ENCODE results near the gene ENPP5.

The ENPP5 gene

GRCh38 chr6:46191961-46192360 is 21.2 kb upstream of the ENPP5 start:
- CTCF ChIA-PET, result interaction anchor here (2.0 kb wide), 1 partner anchor 28 kb away, joined by 6 read pairs; no protein-coding TSS in a partner anchor

GRCh38 chr6:46190889-46191288 is 20.1 kb upstream of the ENPP5 start:
- H3K9me3 ChIP-seq (ENCODE audit: control insufficient read depth, insufficient read depth, low read depth, low read length), result no peaks in the 10 kb centered on the region
- peaks cover 21% of the 10 kb centered on the region for H3K4me1 ChIP-seq (ENCODE audit: control insufficient read depth, insufficient read depth, low read length)
- H3K36me3 ChIP-seq (ENCODE audit: control insufficient read depth in 2 of 2, insufficient read depth in 1 of 2, low read length in 2 of 2), result no peaks in the 10 kb centered on the region
- ChIA-PET CTCF (no interaction called here), POLR2A (no interaction called here)
- no peak overlapping the region for H3K27ac ChIP-seq (ENCODE audit: extremely low read depth, low read depth, low read length)
- TF ChIP-seq, protein P1, sequence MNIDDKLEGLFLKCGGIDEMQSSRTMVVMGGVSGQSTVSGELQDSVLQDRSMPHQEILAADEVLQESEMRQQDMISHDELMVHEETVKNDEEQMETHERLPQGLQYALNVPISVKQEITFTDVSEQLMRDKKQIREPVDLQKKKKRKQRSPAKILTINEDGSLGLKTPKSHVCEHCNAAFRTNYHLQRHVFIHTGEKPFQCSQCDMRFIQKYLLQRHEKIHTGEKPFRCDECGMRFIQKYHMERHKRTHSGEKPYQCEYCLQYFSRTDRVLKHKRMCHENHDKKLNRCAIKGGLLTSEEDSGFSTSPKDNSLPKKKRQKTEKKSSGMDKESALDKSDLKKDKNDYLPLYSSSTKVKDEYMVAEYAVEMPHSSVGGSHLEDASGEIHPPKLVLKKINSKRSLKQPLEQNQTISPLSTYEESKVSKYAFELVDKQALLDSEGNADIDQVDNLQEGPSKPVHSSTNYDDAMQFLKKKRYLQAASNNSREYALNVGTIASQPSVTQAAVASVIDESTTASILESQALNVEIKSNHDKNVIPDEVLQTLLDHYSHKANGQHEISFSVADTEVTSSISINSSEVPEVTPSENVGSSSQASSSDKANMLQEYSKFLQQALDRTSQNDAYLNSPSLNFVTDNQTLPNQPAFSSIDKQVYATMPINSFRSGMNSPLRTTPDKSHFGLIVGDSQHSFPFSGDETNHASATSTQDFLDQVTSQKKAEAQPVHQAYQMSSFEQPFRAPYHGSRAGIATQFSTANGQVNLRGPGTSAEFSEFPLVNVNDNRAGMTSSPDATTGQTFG (tag by site-specific recombination; IDR thresholded peaks at IDR 0.05; ENCODE audit: borderline replicate concordance), result no peak
- no peak for TF ChIP-seq ZNF792 (tag by site-specific recombination; IDR thresholded peaks at IDR 0.05)
- TF ChIP-seq ZNF202 (tag by site-specific recombination; IDR thresholded peaks at IDR 0.05; ENCODE audit: borderline replicate concordance), result no peak
- TF ChIP-seq ZNF658 (tag by site-specific recombination; IDR thresholded peaks at IDR 0.05), result no peak
- no peak for TF ChIP-seq YY2 (tag by site-specific recombination; IDR thresholded peaks at IDR 0.05)
- TF ChIP-seq GLI2 (tag by site-specific recombination; IDR thresholded peaks at IDR 0.05; ENCODE audit: borderline replicate concordance, low read depth), result no peak
- no peak for TF ChIP-seq ZNF391 (tag by site-specific recombination; IDR thresholded peaks at IDR 0.05; ENCODE audit: borderline replicate concordance, low read depth)
- TF ChIP-seq ZFP41 (tag by site-specific recombination; IDR thresholded peaks at IDR 0.05; ENCODE audit: borderline replicate concordance), result no peak
- TF ChIP-seq, protein P2, sequence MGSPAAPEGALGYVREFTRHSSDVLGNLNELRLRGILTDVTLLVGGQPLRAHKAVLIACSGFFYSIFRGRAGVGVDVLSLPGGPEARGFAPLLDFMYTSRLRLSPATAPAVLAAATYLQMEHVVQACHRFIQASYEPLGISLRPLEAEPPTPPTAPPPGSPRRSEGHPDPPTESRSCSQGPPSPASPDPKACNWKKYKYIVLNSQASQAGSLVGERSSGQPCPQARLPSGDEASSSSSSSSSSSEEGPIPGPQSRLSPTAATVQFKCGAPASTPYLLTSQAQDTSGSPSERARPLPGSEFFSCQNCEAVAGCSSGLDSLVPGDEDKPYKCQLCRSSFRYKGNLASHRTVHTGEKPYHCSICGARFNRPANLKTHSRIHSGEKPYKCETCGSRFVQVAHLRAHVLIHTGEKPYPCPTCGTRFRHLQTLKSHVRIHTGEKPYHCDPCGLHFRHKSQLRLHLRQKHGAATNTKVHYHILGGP (tag by site-specific recombination; IDR thresholded peaks at IDR 0.05), result no peak
- TF ChIP-seq ZNF394 (tag by site-specific recombination; IDR thresholded peaks at IDR 0.05; ENCODE audit: borderline replicate concordance), result no peak
- no peak for TF ChIP-seq ZNF416 (tag by site-specific recombination; IDR thresholded peaks at IDR 0.05)
- TF ChIP-seq ZNF596 (tag by site-specific recombination; IDR thresholded peaks at IDR 0.05), result no peak
- no peak for TF ChIP-seq ZFP69B (tag by site-specific recombination; IDR thresholded peaks at IDR 0.05)
- H3K4me3 ChIP-seq (ENCODE audit: low read depth, low read length), result no peak overlapping the region

More at GRCh38 chr6:46191961-46192360, 21.2 kb upstream of the ENPP5 start:
- TF ChIP-seq ZBTB8A (tag by site-specific recombination; IDR thresholded peaks at IDR 0.05) (no peak), KLF10 (tag by site-specific recombination; IDR thresholded peaks at IDR 0.05) (no peak), GLIS2 (tag by site-specific recombination; IDR thresholded peaks at IDR 0.05) (no peak), ZNF423 (tag by site-specific recombination; IDR thresholded peaks at IDR 0.05) (no peak), ZNF514 (tag by site-specific recombination; IDR thresholded peaks at IDR 0.05) (no peak), ZNF302 (tag by site-specific recombination; IDR thresholded peaks at IDR 0.05; ENCODE audit: low read depth) (no peak), ZNF777 (tag by site-specific recombination; IDR thresholded peaks at IDR 0.05; ENCODE audit: borderline replicate concordance) (no peak), ZNF707 (tag by site-specific recombination; IDR thresholded peaks at IDR 0.05) (no peak), SCRT2 (tag by site-specific recombination; IDR thresholded peaks at IDR 0.05) (no peak), GLI2 (tag by site-specific recombination; IDR thresholded peaks at IDR 0.05; ENCODE audit: borderline replicate concordance, low read depth) (no peak), ZNF561 (tag by site-specific recombination; IDR thresholded peaks at IDR 0.05; ENCODE audit: borderline replicate concordance) (no peak), ZBTB49 (tag by site-specific recombination; IDR thresholded peaks at IDR 0.05; ENCODE audit: low read depth) (no peak), SP7 (tag by site-specific recombination; IDR thresholded peaks at IDR 0.05) (no peak), SCRT1 (tag by site-specific recombination; IDR thresholded peaks at IDR 0.05; ENCODE audit: borderline replicate concordance) (no peak), GLIS1 (tag by site-specific recombination; IDR thresholded peaks at IDR 0.05) (no peak), ZNF555 (tag by site-specific recombination; conservative IDR thresholded peaks at IDR 0.05) (no peak), ZNF214 (tag by site-specific recombination; IDR thresholded peaks at IDR 0.05; ENCODE audit: borderline replicate concordance) (no peak), ZBTB7A (tag by site-specific recombination; IDR thresholded peaks at IDR 0.05; ENCODE audit: low read depth) (no peak)
- TF ChIP-seq, protein P3, sequence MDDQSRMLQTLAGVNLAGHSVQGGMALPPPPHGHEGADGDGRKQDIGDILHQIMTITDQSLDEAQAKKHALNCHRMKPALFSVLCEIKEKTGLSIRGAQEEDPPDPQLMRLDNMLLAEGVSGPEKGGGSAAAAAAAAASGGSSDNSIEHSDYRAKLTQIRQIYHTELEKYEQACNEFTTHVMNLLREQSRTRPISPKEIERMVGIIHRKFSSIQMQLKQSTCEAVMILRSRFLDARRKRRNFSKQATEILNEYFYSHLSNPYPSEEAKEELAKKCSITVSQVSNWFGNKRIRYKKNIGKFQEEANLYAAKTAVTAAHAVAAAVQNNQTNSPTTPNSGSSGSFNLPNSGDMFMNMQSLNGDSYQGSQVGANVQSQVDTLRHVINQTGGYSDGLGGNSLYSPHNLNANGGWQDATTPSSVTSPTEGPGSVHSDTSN (CRISPR knock-in tag; IDR thresholded peaks at IDR 0.05), result no peak
- Histone ChIP-seq H3K36me3 (ENCODE audit: control insufficient read depth in 2 of 2, insufficient read depth in 1 of 2, low read length in 2 of 2) (no peaks in the 10 kb centered on the region), H3K9me3 (ENCODE audit: control insufficient read depth, insufficient read depth, low read depth, low read length) (no peaks in the 10 kb centered on the region), H3K27ac (ENCODE audit: extremely low read depth, low read depth, low read length) (no peak overlapping the region), H3K4me3 (ENCODE audit: low read depth, low read length) (no peak overlapping the region), H3K4me1 (ENCODE audit: control insufficient read depth, insufficient read depth, low read length) (peaks cover 14% of the 10 kb centered on the region)
- POLR2A ChIA-PET, result no interaction called here

All from HEK293 (cell line).